CD14-positive monocyte (primary cell): ENCODE data around the gene EXOC4. TPM values are rescaled to one million over a fixed set of nuclear protein-coding genes. Genes with fewer than 3 reads are reported as not detected.

Source experiments
- DNase-seq, 3 donors: peaks; one replicate each; pipeline ENCODE4 v3.0.0-alpha.2; 2011 to 2022
- H2AFZ ChIP-seq: 2 replicates; pipeline ENCODE4 v1.6.0; 2012; ENCODE audit warnings: mild to moderate bottlenecking, low read depth, low read length, inconsistent platforms; ENCODE audit not compliant: insufficient read depth, poor library complexity, severe bottlenecking
- H3K27ac ChIP-seq, 2 donors: 1 replicate in 1 of 2; 2 replicates in 1 of 2; pipeline ENCODE4 v1.5.1; 2012 to 2013; ENCODE audit warnings: low read length in 2 of 2, control low read depth in 1 of 2, inconsistent platforms in 1 of 2, low read depth in 1 of 2, mild to moderate bottlenecking in 1 of 2
- H3K27me3 ChIP-seq, 2 donors: one replicate each; pipeline versions ENCODE4 v1.6.0 to v1.6.1; 2011 to 2013; ENCODE audit warnings: low read length in 2 of 2; ENCODE audit not compliant: control insufficient read depth in 2 of 2, insufficient read depth in 2 of 2
- H3K36me3 ChIP-seq, 2 donors: replicated peaks in 1 of 2; 1 replicate in 1 of 2; 2 replicates in 1 of 2; pipeline versions ENCODE4 v1.5.1 to v1.6.1; 2012 to 2013; ENCODE audit warnings: low read length in 2 of 2, control low read depth in 1 of 2, inconsistent platforms in 1 of 2, mild to moderate bottlenecking in 1 of 2; ENCODE audit not compliant: insufficient read depth in 2 of 2, control insufficient read depth in 1 of 2
- H3K4me1 ChIP-seq, 2 donors: 1 replicate in 1 of 2; 2 replicates in 1 of 2; pipeline versions ENCODE4 v1.5.1 to v1.6.1; 2012 to 2013; ENCODE audit warnings: low read length in 2 of 2, control low read depth in 1 of 2, inconsistent platforms in 1 of 2, mild to moderate bottlenecking in 1 of 2, moderate library complexity in 1 of 2; ENCODE audit not compliant: insufficient read depth in 2 of 2, control insufficient read depth in 1 of 2
- H3K4me2 ChIP-seq: replicated peaks from 2 replicates; pipeline ENCODE3; 2012; ENCODE audit warnings: low read length, moderate library complexity, mild to moderate bottlenecking; ENCODE audit not compliant: poor library complexity, severe bottlenecking; ENCODE audit errors: extremely low read depth
- H3K4me3 ChIP-seq, 3 experiments: fragments of 200-600 bp in 1 of 3; sonication (generic) in 1 of 3; replicated peaks in 1 of 3; 1 replicate in 2 of 3; 2 replicates in 1 of 3; pipeline ENCODE4 v1.5.1; 2011 to 2013; ENCODE audit warnings: low read length in 3 of 3, mild to moderate bottlenecking in 3 of 3, control low read depth in 2 of 3, low read depth in 2 of 3, inconsistent platforms in 1 of 3, moderate library complexity in 1 of 3
- H3K79me2 ChIP-seq: 2 replicates; pipeline ENCODE4 v1.6.0; 2012; ENCODE audit warnings: mild to moderate bottlenecking, control low read depth, inconsistent platforms, low read length, moderate library complexity; ENCODE audit not compliant: insufficient read depth
- H3K9ac ChIP-seq: 2 replicates; pipeline ENCODE4 v1.6.0; 2017; ENCODE audit warnings: low read length, mild to moderate bottlenecking; ENCODE audit not compliant: insufficient read depth, poor library complexity, severe bottlenecking
- H3K9me3 ChIP-seq, 2 donors: replicated peaks in 1 of 2; 1 replicate in 1 of 2; 2 replicates in 1 of 2; pipeline versions ENCODE4 v1.5.1 to v1.6.1; 2012 to 2013; ENCODE audit warnings: low read length in 2 of 2, control low read depth in 1 of 2; ENCODE audit not compliant: control insufficient read depth in 1 of 2, insufficient read depth in 1 of 2
- H4K20me1 ChIP-seq: 2 replicates; pipeline ENCODE4 v1.6.0; 2012; ENCODE audit warnings: mild to moderate bottlenecking, low read length, control low read depth, moderate library complexity; ENCODE audit not compliant: insufficient read depth
- H3K27ac Mint-ChIP-seq, 7 donors: one replicate each; pipeline ENCODE4 v1.8.0; 2020; ENCODE audit warnings: mild to moderate bottlenecking in 7 of 7, mixed read lengths in 7 of 7, moderate library complexity in 6 of 7, inconsistent platforms in 2 of 7
- H3K27me3 Mint-ChIP-seq, 3 donors: one replicate each; pipeline ENCODE4 v1.8.0; 2021 to 2022; ENCODE audit warnings: low read depth in 3 of 3, mild to moderate bottlenecking in 3 of 3, mixed read lengths in 3 of 3, moderate library complexity in 3 of 3, inconsistent platforms in 1 of 3
- H3K36me3 Mint-ChIP-seq, 2 donors: one replicate each; pipeline ENCODE4 v1.8.0; 2020; ENCODE audit warnings: mixed read lengths in 2 of 2, inconsistent platforms in 1 of 2, mild to moderate bottlenecking in 1 of 2
- H3K4me1 Mint-ChIP-seq: one replicate; pipeline ENCODE4 v1.8.0; 2020; ENCODE audit warnings: mild to moderate bottlenecking, mixed read lengths
- H3K4me3 Mint-ChIP-seq, 2 donors: one replicate each; pipeline ENCODE4 v1.8.0; 2020; ENCODE audit warnings: mild to moderate bottlenecking in 2 of 2, mixed read lengths in 2 of 2, moderate library complexity in 1 of 2
- H3K9me3 Mint-ChIP-seq, 7 donors: one replicate each; pipeline ENCODE4 v1.8.0; 2020 to 2022; ENCODE audit warnings: mixed read lengths in 7 of 7, mild to moderate bottlenecking in 6 of 7, moderate library complexity in 6 of 7, inconsistent platforms in 2 of 7
- WGBS: methylation state at CpG from one replicate; pipeline ENCODE4 v1.1.5; 2013; ENCODE audit warnings: missing lambda C conversion rate; ENCODE audit not compliant: insufficient coverage; 5-methylcytosine and 5-hydroxymethylcytosine counted together
- intact Hi-C, 2 donors: fragments of 100-400 bp; cut with micrococcal nuclease; formaldehyde crosslinking; loops; one replicate each; pipeline versions ENCODE4 v1.15.0 to v1.15.1; 2023
- polyA plus RNA-seq, 3 donors: library from polyadenylated mRNA; depleted of rRNA in 1 of 3; unstranded in 2 of 3; stranded (reverse) in 1 of 3; fragments of 300-500 nt in 2 of 3; fragments of >200 nt in 1 of 3; fragmentation: Illumina TruSeq in 2 of 3; gene quantifications; 1 replicate in 2 of 3; 2 replicates in 1 of 3; pipeline ENCODE4 v1.2.3, GENCODE V29; 2012 to 2021
- TF ChIP-seq, protein P1 (sequence below): fragments of 200-600 bp; IDR thresholded peaks from one replicate; pipeline ENCODE4 v1.8.0; 2022; ENCODE audit warnings: antibody characterized with exemption, mild to moderate bottlenecking

Gene EXOC4
- polyA plus RNA-seq, 3 donors, result 20.6 to 22.3 (median 22.3) TPM

DNA sequence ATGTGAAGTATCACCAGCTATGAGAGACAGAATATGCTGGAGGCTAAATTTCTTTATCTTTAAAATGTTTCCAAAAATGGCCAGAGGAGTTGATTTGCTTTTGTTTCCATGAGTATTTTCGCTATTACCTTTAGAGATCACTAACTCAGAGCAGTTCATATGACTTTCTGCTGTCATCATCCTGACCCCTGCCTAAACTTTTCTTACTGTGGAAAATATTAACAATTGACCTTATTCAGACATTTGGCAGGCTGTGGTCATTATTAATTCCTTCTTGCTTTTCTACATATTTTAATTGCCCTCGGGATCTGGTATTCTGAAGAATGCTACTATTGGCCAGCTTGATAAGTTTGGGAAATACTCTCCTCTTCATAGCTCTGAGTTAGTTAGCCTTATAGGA is 156.5 kb downstream of the EXOC4 start:
- intact Hi-C loops, result no loop called here
- Histone ChIP-seq H3K79me2 (no peaks in the 10 kb centered on the region), H3K4me2 (no peak overlapping the region), H3K9me3 (no peaks in the 10 kb centered on the region), H2AFZ (no peak overlapping the region), H3K27ac (no peak overlapping the region), H3K9ac (no peak overlapping the region), H3K27me3 (no peaks in the 10 kb centered on the region), H3K4me3 (no peak overlapping the region), H3K36me3 (no peaks in the 10 kb centered on the region), H3K4me1 (no peaks in the 10 kb centered on the region), H4K20me1 (no peaks in the 10 kb centered on the region)
- Mint-ChIP-seq H3K36me3 (peaks cover 3 to 4% of the 10 kb centered on the region in 2 donors), H3K4me3 (no peak overlapping the region), H3K4me1 (no peaks in the 10 kb centered on the region), H3K9me3 (peaks cover 0 to 2% (median 0%) of the 10 kb centered on the region in 7 donors), H3K27ac (no peak overlapping the region), H3K27me3 (peaks cover 0 to 2% (median 0%) of the 10 kb centered on the region in 3 donors)
- no peak for DNase-seq
- TF ChIP-seq, protein P1, sequence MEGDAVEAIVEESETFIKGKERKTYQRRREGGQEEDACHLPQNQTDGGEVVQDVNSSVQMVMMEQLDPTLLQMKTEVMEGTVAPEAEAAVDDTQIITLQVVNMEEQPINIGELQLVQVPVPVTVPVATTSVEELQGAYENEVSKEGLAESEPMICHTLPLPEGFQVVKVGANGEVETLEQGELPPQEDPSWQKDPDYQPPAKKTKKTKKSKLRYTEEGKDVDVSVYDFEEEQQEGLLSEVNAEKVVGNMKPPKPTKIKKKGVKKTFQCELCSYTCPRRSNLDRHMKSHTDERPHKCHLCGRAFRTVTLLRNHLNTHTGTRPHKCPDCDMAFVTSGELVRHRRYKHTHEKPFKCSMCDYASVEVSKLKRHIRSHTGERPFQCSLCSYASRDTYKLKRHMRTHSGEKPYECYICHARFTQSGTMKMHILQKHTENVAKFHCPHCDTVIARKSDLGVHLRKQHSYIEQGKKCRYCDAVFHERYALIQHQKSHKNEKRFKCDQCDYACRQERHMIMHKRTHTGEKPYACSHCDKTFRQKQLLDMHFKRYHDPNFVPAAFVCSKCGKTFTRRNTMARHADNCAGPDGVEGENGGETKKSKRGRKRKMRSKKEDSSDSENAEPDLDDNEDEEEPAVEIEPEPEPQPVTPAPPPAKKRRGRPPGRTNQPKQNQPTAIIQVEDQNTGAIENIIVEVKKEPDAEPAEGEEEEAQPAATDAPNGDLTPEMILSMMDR, result no peak
- WGBS, result no CpG with 5 or more reads among the region's 2 CpGs

DNA sequence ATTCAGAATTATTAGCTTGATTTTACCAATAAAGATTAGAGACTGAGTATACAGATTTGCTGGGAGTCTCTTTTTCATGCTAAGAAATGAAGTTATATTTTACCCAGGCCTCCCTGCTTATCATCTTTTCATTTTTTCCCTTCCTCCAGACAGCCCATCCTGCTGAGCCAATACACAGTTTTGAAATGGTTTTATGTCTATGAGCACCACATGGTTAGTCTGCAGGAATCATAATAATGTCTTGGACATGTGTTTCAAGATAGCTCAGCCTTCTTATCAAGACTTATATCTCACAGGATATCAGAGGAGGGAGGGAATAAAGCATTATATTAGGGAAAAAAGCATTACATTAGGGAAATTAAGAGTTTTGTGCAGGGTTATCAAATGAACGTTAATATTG is 157.1 kb downstream of the EXOC4 start:
- H3K27me3 ChIP-seq, result no peaks in the 10 kb centered on the region
- no peaks in the 10 kb centered on the region for H3K36me3 ChIP-seq
- H4K20me1 ChIP-seq, result no peaks in the 10 kb centered on the region
- Mint-ChIP-seq H3K4me3 (no peak overlapping the region), H3K27me3 (peaks cover 0 to 3% (median 2%) of the 10 kb centered on the region in 3 donors), H3K9me3 (peaks cover 0 to 2% (median 0%) of the 10 kb centered on the region in 7 donors), H3K36me3 (peaks cover 0 to 3% of the 10 kb centered on the region in 2 donors), H3K4me1 (no peaks in the 10 kb centered on the region), H3K27ac (no peak overlapping the region)
- TF ChIP-seq, protein P1, result no peak
- no peak overlapping the region for H3K9ac ChIP-seq
- DNase-seq, result no peak
- no peaks in the 10 kb centered on the region for H3K4me1 ChIP-seq
- intact Hi-C loops, result no loop called here
- H3K9me3 ChIP-seq, result no peaks in the 10 kb centered on the region
- H2AFZ ChIP-seq, result no peak overlapping the region
- no peak overlapping the region for H3K4me2 ChIP-seq
- WGBS, result 83% methylated on average over 1 of the region's 1 CpG
- no peak overlapping the region for H3K27ac ChIP-seq
- no peaks in the 10 kb centered on the region for H3K79me2 ChIP-seq
- H3K4me3 ChIP-seq, result no peak overlapping the region
